Mesothelial cell of epicardium (in vitro differentiated cells): Measurements from ENCODE around the gene DIDO1. TPM values are rescaled to one million over a fixed set of nuclear protein-coding genes. Genes with fewer than 3 reads are reported as not detected.
A peak's percentile ranks its signal among the peaks of the same experiment; 100 is the strongest.
"Not testable (repeated sequence)": the region's sequence is repeated elsewhere in the genome, so short reads cannot be mapped to it uniquely, and the experiment has no call there.

Source experiments
- DNase-seq, 2 experiments: peaks; one replicate each; pipeline ENCODE4 v3.0.0; 2021; ENCODE audit warnings: low spot score in 2 of 2; ENCODE audit not compliant: unreplicated experiment in 2 of 2
- H3K27ac Mint-ChIP-seq: 2 replicates; pipeline ENCODE4 v1.8.0; 2021; ENCODE audit warnings: mixed read lengths
- H3K27me3 Mint-ChIP-seq: 2 replicates; pipeline ENCODE4 v1.8.0; 2021; ENCODE audit warnings: low read depth, mixed read lengths
- H3K36me3 Mint-ChIP-seq: 2 replicates; pipeline ENCODE4 v1.8.0; 2021; ENCODE audit warnings: mixed read lengths
- H3K4me1 Mint-ChIP-seq: 2 replicates; pipeline ENCODE4 v1.8.0; 2021; ENCODE audit warnings: mixed read lengths
- H3K4me3 Mint-ChIP-seq: 2 replicates; pipeline ENCODE4 v1.8.0; 2021; ENCODE audit warnings: mild to moderate bottlenecking, moderate library complexity, mixed read lengths
- H3K9me3 Mint-ChIP-seq: 2 replicates; pipeline ENCODE4 v1.8.0; 2021; ENCODE audit warnings: mixed read lengths
- CTCF ChIP-seq: fragments of 200-600 bp; sonication (generic); IDR thresholded peaks from one replicate; pipeline ENCODE4 v1.5.0; 2021; ENCODE audit warnings: antibody characterized with exemption; ENCODE audit not compliant: unreplicated experiment
- total RNA-seq: library from RNA; stranded (reverse); gene quantifications from 3 replicates; pipeline ENCODE4 v1.2.1, GENCODE V29; 2021

The DIDO1 gene
- total RNA-seq, 1 donor from 2014 or later = 73.1 TPM

GRCh38 chr20:62876902-62877816, 49.1 kb downstream of the DIDO1 start:
- no peak for DNase-seq
- H3K9me3 Mint-ChIP-seq = no peaks in the 10 kb centered on the region
- H3K27ac Mint-ChIP-seq = no peak overlapping the region
- TF ChIP-seq CTCF = no peak
- peaks cover 23% of the 10 kb centered on the region for H3K4me1 Mint-ChIP-seq
- no peaks in the 10 kb centered on the region for H3K27me3 Mint-ChIP-seq
- no peak overlapping the region for H3K4me3 Mint-ChIP-seq
- H3K36me3 Mint-ChIP-seq = peaks cover 9% of the 10 kb centered on the region

- peaks cover 2% of the 10 kb centered on the region for H3K36me3 Mint-ChIP-seq
- no peak overlapping the region for H3K4me3 Mint-ChIP-seq
- H3K27ac Mint-ChIP-seq = peak overlapping the region; percentile 39
Measured at GRCh38 chr20:62876501-62876901, 49.8 kb downstream of the DIDO1 start.

GRCh38 chr20:62875419-62876361, 50.6 kb downstream of the DIDO1 start:
- Mint-ChIP-seq H3K4me3 (peak overlapping the region; percentile 73), H3K9me3 (no peaks in the 10 kb centered on the region), H3K27ac (peak overlapping the region; percentile 95), H3K4me1 (peaks cover 23% of the 10 kb centered on the region), H3K27me3 (no peaks in the 10 kb centered on the region), H3K36me3 (no peaks in the 10 kb centered on the region)
- TF ChIP-seq CTCF = no peak
- peak; percentile 62 to 79 for DNase-seq

More at GRCh38 chr20:62876501-62876901, 49.8 kb downstream of the DIDO1 start:
- DNase-seq = no peak
- peaks cover 23% of the 10 kb centered on the region for H3K4me1 Mint-ChIP-seq
- TF ChIP-seq CTCF = no peak
- no peaks in the 10 kb centered on the region for H3K9me3 Mint-ChIP-seq
- no peaks in the 10 kb centered on the region for H3K27me3 Mint-ChIP-seq

GRCh38 chr20:62874964-62875344, 51.4 kb downstream of the DIDO1 start:
- H3K4me1 Mint-ChIP-seq = peaks cover 23% of the 10 kb centered on the region
- no peak overlapping the region for H3K27ac Mint-ChIP-seq
- DNase-seq = no peak
- TF ChIP-seq CTCF = no peak
- no peaks in the 10 kb centered on the region for H3K9me3 Mint-ChIP-seq
- no peaks in the 10 kb centered on the region for H3K36me3 Mint-ChIP-seq
- H3K4me3 Mint-ChIP-seq = peak overlapping the region; percentile 50
- no peaks in the 10 kb centered on the region for H3K27me3 Mint-ChIP-seq

GRCh38 chr20:62873681-62874031, 52.6 kb downstream of the DIDO1 start:
- not testable (repeated sequence) for H3K36me3 Mint-ChIP-seq, H3K9me3 Mint-ChIP-seq, DNase-seq, H3K27me3 Mint-ChIP-seq
- Mint-ChIP-seq H3K4me1 (peaks cover 23% of the 10 kb centered on the region), H3K4me3 (peak overlapping the region; percentile 43), H3K27ac (peak overlapping the region; percentile 83)
